ENCODE results near the gene KAZN.

DNA sequence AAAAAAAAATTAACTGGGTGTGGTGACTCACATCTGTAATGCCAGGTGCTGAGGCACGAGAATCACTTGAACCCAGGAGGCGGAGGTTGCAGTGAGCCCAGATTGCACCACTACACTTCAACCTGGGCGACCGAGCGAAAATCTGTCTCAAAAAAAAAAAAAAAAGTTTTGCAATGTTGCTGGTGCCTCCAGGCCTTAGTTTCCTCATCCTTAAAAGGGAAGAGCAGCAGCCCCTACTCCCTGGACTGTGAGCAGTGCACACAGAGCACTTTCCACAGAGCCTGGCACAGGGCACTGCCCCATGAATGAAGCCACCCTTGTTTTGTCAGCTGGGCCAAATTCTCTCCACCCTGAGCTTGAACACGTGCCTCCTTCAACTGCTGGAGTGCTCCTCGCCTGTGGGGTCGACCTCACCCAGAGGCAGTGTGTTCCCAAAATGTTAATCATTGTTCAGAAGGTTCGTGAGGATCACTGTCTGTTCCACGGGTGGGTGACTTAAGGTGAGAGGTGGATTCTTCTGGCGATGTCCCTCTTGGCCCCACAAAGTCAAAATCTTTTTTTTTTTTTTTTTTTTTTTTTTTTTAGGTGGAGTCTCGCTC, 402.9 kb downstream of the KAZN start:
- TF ChIP-seq CTCF (IDR thresholded peaks at IDR 0.05; ENCODE audit: low read length) (no peak), EZH2phosphoT487 (IDR thresholded peaks at IDR 0.05; ENCODE audit: low read length) (no peak), EZH2 (optimal IDR thresholded peaks at IDR 0.05; ENCODE audit: low read depth, low read length) (no peak)

Data from MM.1S (cell line).